Stimulated activated CD8-positive, alpha-beta memory T cell treated with anti-CD3 and anti-CD28 coated beads, Interleukin-7, amount 100 ng/mL, for 24 hours (primary cell): ENCODE measurements around the gene RELN.
"Not testable (repeated sequence)": the region's sequence is repeated elsewhere in the genome, so short reads cannot be mapped to it uniquely, and the experiment has no call there.

Experiments
- DNase-seq: peaks from one replicate; pipeline ENCODE4 v3.0.0-alpha.2; 2020; ENCODE audit warnings: low read depth

The RELN gene

DNA sequence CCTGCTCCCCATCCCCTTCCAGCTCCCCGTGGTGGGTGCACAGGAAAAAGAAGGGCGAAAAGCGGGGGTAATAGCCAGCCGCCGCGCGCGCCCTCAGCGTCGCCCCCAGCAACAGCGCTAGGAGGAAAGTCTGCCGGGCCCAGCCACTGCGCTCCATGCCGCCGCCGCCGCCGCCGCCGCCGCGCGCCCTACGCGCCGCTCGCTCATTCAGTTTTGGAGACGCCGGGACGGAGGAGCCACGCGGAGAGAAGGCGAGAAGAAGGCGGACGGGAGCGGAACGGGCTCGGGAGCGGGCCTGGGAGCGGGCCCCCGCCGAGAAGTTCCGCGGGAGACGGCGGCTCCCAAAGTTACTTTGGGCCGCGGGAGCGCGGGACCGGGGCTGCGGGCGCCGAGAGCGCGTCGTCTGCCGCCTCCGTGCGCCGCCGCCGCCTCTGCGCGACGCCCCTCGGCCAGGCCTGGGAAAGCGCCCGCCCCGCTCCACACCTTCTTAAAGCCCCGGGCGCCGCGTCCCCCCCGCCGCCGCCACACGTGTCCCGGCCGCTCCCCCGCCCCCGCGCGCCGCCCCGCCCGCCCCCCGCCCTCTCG, at the start of gene RELN:
RELN (minus strand) TSS at position 459 of the 585 bp plus-strand sequence; CDS start at position 157, 302 bp downstream.
- DNase-seq: no peak

DNA sequence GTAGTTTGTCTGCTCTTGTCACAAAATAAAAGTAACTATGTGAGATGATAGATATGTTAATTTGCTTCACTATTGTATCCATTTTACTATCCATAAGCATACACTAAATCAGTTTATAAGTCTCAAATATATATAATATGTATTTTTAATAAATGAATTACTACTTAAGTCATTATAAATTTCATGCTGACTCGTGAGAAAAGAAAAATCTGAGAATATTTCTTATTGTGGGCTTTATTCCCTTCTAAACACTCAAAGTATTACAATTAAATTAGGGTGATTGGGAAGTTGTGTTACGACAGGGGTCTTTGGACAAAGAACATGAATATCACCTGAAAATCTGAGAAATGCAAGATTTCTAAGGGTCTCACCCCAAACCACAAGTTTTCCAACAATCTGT, 48.7 kb upstream of the RELN start:
- DNase-seq: no peak

DNA sequence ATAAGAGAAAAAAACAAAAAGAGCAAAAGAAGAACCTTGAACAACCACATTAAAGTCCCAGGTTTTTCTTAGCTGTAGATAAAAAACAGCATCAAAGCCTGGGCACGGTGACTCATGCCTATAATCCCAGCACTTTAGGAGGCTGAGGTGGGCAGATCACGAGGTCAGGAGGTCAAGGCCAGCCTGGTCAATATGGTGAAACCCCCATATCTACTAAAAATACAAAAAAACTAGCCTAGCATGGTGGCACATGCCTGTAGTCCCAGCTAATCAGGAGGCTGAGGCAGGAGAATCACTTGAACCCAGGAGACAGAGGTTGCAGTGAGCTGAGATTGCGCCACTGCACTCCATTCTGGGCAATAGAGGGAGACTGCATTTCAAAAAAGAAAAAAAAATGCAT, 47.4 kb upstream of the RELN start:
- not testable (repeated sequence) for DNase-seq

DNA sequence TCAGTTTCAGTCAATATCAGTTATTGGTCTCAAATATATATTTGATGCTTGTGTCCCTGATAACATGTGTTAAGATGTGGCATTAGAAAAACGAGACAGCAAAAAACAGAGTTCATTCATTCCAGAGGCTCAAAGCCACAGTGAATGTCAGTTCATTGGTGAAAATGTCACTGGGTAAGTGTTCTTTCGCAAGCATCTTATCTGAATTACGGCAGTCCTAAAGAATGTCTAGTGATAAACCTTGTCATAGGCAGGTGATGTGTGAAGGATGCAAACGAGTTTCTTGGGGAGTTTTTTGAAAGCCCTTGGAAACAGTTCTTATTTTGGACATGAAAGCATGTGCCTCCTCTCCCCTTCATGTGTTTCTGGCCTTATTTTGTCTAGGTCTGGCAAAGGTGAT, 45.9 kb upstream of the RELN start:
- no peak for DNase-seq

DNA sequence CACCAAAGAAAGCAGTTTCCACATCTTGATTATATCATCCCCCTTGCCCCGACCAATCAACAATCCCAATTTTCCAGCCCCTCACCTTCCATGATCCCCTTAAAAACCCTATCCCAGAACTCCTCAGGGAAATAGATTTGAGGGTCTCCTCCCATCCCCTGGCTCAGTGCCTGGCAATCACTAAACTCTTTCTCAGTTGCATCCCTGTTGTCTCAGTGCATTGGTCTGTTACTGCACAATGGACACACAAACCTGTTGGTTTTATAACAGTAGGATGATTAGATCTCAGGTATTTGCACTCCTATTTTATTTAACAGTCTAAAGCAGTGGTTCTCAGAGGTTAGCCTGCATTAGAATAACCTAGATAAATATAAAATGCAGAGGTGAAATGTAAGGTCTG, 45.2 kb upstream of the RELN start:
- no peak for DNase-seq

DNA sequence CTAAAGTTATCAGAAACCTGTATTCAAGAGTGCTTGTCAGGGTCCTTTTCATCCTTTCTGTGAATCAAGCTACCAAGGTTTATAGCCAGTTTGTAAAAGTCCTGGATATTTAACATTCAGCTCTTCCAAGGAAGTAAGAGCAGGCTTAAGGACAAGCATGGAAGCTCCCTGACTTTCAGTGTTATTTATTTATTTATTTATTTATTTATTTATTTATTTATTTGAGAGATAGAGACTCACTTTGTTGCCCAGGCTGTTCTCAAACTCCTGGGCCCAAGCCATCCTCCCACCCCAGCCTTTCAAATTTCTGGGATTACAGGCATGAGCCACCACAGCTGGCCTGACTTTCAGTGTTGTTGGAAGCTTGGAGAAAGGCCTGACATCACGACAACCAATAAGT, 44.4 kb upstream of the RELN start:
- no peak for DNase-seq

DNA sequence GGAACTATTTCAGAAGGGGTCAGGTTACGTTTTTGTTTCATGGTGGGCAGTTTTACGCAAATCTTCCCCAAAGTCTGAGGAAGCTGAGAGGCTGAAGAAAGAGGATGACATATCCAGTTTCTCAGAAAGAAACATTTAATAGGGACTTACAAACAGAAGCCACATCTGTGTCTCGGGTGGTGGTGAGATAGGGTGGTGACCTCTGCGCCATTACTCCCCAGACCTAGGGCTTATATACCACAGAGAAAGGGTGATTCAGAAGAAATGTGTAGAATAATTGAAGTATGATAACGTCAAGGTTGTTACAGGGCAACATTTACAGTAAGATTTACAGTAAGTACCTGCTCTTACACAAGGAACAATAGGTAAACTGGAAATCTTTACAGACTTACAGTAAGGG, 43.0 kb upstream of the RELN start:
- DNase-seq: no peak

DNA sequence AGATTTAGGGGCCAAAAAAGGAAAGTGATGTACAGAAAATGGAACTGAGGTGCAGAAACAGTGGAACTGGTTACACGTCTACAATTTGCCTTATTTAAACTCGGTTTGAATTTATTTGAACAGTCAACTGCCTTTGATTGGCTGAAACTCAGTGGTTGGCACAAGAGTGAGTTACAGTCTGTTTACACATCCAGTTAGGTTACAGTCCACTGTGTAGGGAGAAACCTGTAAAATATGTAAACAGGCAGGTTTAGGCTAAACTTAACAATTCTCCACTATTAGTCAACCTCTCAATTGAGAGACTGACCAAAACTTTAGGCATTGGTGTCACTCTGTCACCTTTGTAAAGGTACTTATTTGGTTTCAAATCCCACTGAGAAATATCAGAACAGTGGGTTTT, 40.3 kb upstream of the RELN start:
- no peak for DNase-seq

DNA sequence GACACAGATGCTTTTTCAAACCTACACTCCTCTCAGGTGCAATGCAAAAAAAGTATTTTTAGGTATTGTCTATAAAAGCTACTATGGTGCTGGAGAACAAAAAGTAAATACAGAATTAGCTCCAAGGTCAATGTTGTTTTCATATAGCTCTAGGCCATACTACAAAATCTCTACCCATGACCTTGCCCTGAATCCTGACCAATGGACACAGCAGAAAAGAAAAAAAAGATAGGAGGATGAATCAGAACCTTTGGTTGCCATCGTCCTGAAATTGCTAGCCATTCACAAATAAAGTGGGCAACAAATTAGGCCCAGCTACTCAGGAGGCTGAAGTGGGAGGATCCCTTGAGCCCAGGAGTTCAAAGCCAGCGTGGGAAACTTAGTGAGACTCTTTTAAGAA, 35.2 kb upstream of the RELN start:
- DNase-seq: no peak

DNA sequence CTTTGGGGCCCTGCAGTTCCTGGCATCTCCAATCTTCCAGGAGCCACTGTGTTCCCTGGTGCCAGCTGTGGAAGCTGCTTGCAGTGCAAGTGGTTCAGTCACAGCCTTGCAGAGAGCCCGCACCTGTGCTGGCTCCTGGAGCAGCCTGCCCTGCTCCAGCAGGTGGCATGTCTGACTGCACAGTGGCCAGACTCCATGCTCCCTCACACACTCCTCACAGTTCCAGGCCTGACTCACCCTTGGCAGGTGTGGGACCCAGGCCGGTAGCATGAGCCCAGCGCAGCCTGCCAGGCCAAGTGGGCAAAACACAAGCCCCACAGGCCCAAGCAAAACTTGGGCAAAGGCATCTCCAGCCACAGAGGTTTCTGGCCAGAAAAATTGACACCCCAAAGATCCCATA, 33.6 kb upstream of the RELN start:
- no peak for DNase-seq

DNA sequence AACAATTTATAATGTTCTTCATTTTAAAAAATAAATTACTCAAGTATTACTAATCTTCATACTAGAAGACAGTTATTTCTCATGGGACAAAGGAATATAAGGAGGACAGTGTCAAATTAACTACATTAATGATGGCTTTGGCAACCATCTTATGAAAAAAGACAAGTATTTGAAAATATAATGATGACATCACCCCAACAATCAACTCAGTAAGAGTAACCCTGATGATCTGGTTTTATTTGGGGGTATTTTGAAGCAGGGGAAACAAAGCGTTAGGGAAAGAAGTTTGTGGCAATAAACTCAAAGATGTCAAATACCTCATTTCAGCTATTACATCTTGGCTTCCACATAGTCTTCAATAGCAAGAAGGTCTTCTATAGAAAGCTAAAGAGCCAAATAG, 29.0 kb upstream of the RELN start:
- DNase-seq: no peak

DNA sequence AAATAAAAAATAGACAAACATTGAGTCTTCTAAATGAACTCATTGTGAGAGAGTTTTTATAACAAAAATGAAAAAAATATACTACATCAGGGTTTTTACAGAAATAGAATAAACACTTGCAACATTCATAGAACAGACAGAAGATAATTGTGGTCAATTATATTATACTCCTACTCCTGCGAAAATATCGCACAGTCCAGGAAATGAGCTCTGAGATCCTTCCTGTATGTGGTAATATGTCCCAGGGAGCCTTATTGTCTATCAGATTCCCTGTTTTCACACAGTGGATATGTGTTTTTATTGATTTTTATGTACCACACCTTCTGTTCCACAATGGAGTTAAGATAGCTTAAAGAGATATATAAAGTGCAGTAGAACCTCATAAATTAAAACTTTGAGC, 27.5 kb upstream of the RELN start:
- DNase-seq: no peak

DNA sequence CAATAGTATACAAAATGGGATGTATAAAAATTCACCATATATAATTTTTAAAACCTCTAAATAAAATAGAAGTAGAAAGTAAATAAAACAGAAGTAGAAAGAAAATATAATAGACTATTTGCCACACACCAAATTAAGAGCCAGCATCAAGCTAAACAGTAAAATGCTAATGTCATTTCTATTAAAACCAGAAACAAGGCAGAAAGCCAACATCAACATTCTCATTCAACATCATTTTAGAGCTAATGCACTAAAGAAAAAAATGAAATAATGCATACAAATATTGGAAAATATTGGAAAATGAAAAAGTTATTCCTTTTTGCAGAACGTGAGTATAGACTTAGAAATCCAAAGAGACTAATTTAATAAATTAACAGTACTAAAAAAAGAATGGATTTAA, 23.4 kb upstream of the RELN start:
- DNase-seq: no peak

DNA sequence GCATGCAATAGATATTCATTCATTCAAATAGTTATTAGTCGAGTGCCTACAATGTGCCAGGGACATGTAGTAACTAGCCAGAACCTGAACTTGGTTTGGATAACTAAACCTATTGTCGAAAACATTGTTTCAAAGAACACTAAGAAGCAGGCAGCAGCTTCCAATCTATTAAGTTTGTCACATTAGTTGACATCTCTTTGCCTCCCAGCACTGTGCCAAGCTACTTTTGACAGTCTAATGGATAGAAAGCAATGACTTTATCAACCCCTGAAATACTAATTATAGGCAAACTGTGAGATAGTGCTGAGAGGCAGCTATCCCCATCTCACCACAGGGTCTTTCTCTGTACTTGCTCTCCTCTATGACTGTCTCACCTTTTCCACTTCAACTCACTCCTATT, 22.4 kb upstream of the RELN start:
- DNase-seq: no peak

DNA sequence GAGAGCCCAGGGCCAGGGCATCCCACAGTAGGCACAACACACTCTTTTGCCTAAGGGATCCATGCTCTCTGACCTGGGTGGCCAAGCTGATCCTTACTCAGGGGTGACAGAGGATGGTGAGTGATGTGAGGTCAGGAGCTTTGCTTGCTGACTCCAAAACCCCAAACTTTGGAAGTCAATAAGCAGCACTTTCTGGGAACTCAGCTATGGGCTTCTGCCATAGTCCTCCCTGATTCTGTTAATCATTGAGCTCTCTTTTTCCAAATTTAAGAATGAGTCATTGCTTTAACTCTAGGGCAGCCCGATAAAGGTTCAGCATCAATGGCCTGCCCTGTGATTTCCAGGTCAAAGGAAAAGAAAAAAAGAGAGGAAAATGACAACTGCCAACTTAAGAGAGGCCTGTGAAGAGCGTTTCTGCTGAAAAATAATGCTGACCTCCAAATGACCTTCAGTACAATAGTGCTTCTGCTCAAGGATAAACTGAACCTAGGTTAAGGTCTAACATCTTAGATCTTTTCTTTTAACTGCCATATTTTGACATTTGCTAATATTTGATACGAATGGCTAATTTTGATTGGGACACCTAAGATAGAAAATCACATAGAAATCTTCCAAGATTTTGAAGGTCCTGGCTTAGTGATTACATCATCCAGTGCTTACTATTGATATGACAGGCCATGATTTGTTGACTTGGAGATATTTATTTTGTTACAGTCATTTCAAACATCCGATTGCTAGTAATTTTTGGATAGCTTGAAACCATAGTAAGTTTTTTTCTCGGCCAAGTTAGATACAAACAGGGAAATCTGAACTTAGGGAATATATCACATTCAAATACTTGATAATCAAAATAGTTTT, 20.8 kb upstream of the RELN start:
- no peak for DNase-seq

DNA sequence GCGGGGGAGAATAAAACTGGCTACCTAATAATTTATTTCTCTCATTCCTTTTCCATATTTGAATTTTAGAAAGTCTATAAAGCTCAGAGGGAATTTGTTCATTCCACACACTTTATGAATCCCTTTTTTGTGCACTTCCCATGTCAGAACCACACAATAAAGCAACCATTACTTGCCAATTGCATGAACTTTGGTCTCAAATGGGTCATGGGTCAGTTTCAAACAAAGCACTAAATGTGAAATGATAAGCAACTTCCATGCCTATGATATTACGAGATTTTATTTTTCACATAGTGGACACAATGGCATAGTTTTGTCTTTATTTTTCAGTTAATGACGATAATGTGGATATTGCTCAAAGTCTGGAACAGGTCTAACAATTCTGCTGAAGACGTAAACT, 18.6 kb upstream of the RELN start:
- no peak for DNase-seq

DNA sequence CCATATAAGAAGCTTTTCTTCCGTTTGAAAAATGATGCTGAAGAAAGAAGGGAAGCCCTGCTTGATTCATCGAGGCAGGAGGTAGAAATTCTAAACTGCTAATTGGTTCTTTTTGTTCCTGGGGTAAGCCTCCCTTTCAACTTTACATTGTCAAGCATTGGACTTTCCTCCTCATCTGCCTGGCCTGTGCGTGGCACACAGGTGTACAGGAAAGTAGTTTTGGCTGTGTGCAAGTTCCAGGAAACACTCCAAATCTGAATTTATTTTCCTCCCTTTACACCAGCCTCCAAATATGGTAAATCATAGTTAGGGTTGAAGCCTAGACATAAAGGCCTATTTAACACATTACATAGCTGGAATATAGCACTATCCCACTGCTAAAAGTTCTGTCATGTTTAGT, 18.2 kb upstream of the RELN start:
- DNase-seq: no peak

DNA sequence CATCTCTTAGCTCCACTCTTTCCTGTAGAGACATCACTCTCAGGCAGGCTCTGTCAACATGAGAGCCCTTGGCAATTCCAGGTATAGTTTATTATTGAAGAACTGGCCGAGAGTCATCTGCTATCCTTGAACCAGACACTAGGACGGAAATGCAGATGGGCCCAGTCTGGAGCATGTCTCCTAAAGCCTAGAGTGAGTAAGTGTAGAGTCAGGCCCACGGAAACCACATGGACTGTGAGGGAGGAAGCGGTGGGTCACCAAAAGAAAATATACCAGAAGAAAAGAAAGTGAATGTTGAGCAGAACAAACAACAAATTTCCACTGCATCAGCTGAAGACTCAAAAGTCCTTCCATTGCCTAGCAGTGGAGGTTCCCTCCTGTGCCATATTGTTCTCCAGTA, 15.7 kb upstream of the RELN start:
- DNase-seq: no peak

DNA sequence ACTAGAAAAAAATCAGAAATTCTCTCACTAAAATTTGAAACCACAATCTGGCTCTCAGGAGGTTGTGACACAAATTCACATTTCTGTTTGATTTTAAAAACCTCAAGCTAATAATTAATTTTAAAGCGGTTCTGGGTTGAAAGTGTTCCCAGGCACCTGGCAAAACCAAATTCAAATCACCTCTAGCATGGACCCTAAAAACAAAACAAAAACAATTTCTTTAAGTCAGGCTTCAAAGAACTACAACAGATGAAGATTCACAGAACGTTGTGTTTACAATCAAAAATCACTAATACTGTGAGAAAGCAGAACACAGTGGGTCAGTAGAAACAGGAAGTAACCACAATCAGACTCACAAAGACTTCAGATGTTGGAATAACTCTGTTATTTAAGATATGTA, 7.2 kb upstream of the RELN start:
- DNase-seq: no peak

DNA sequence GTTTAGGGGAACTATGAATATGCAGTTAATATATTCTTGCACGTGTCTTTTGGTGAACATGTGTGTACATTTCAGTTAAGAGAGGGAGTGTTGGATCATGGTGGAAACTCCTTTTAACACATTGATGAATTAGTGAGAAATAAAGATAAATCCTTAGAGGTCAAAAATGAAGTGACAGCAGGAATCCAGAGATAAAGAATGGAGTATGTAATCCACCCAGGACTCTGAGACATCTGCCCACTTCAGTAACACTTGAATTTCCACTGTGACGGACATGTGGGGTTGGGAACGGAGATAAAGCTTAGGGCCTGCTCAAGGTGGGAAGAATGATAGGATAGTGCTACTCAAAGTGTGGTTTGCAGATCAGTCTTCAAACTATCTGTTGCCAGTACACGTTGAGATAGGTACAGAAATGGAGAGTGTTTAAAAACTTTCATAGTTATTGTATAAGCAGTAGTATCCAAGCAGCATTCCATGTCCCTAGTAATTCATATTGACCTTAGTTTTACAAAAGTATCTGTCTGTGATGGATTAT, 6.6 kb upstream of the RELN start:
- DNase-seq: no peak

DNA sequence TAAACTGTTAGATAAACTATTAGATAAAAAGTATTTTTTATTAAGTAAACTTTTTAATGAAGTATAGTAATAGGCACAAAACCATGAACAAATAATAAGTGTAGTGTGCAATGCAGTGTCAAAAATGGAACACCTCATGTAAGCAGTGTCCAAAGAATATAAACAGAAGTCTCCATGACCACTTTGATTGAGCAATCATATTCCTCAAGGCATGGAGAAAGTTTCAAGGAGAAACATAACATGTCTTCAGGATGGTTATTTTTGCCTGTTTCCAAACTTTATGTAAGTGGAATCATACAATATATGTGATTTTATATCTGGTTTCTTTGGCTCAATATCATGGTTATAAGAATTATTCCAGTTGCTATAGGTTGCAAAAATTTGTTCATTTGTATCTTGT, 6.1 kb upstream of the RELN start:
- DNase-seq: no peak

DNA sequence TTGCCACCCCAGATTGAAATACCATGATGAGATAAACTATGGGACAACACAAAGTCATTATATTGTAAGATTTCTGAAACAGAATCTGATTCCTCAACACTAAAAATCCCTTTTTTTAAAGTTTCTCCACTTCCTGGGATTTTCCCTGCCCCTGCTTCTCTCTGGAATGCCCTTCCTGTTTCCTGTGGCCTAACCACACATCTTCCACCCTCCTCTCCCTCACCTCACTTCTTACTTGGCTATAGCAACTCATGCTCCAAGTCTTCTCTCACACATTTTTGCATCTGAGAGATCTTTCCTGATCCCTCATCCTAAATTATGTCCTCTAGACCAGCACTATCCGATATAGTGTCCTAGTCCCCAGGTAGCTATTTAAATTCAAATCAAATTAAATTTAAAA, 4.1 kb upstream of the RELN start:
- no peak for DNase-seq

DNA sequence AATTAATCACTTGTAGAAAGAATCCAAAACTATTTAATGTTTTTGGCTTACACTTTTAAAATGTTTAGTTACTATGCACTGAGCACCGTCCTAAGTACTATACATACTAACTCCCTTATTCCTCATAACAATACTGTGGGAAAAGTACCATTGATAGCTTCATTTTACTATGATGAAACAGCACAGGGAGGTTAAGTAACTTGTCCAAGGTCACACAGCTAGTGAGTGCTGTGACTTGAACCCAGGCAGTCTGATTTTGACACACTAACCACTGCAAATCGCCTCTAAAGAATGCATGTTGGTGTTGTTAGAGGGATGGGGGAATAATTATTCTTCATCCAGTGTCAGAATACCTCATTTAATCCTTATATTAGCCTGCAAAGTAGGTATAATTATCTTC, 1.9 kb upstream of the RELN start:
- no peak for DNase-seq

DNA sequence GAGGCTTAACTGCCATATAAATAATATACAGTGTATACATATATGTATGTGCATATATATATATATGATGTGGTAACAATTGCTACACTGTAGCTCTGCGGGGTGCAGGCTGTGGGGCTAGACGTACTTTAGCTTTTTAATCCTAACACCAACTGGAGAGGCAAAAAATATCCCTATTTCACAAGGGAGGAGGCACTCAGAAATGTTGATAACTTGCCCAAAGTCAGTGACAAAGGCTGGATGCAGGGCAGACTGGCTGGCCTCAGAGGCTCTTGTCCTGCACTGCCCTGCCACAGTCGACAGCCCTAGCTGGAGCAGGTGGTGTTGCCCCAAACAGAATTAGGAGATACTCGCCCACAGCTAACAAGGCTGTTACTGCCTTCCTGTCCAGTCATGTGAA, 1.5 kb upstream of the RELN start:
- no peak for DNase-seq
